ENCODE data around the gene CABCOCO1.
"Not testable (repeated sequence)": the region's sequence is repeated elsewhere in the genome, so short reads cannot be mapped to it uniquely, and the experiment has no call there.

The CABCOCO1 gene

GRCh38 chr10:61731638-61732037, 68.9 kb downstream of the CABCOCO1 start:
- Histone ChIP-seq H3K4me2 (ENCODE audit: low read length) (no peak overlapping the region), H3K36me3 (replicated peaks; ENCODE audit: low read depth, low read length) (no peaks in the 10 kb centered on the region), H3K4me1 (ENCODE audit: low read length) (no peaks in the 10 kb centered on the region), H3K9me3 (ENCODE audit: insufficient read depth, low read length) (no peaks in the 10 kb centered on the region), H3K27ac (ENCODE audit: low read length) (no peak overlapping the region), H3K9ac (ENCODE audit: low read length) (no peak overlapping the region), H4K20me1 (ENCODE audit: insufficient read depth, low read length) (no peaks in the 10 kb centered on the region), H3K4me3 (ENCODE audit: low read length) (no peak overlapping the region), H3K79me2 (ENCODE audit: low read length) (no peaks in the 10 kb centered on the region), H3K27me3 (ENCODE audit: low read depth, low read length) (peaks cover 12% of the 10 kb centered on the region; the same call in 1 of the 2 replicates), H2AFZ (ENCODE audit: low read depth, low read length) (no peak overlapping the region)
- no peak for TF ChIP-seq EZH2phosphoT487 (IDR thresholded peaks at IDR 0.05; ENCODE audit: low read depth)
- no peak for TF ChIP-seq CTCF (IDR thresholded peaks at IDR 0.05; ENCODE audit: low read depth, low read length)

DNA sequence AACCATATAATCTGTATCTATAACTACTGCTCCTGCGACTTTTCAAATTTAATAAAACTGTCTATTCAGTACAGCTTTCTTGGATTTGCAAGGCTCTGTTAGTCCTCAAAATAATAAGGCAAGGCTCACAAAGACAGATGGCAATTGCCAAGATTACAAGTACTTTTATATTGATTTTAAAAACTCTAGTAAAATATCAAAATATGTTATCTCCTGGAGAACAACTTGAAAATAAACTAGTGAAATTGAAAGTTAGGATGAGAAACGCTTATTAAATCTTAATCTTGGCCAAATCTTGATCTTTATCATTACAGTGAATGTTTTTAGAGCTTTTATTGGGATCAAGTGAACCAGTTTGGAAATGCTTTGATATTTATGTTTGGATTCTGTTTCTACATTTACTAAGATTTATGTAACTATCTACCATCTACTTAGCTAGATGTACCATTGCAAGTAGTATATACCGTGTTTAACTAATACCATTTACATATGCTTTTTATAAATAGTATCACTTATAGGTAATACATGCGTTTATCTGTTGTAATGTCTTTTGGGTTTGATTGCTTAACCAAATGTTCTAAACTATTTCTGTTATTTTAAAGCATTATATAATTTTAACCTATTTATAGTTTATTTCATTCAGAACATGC, 70.0 kb downstream of the CABCOCO1 start:
- H3K9ac ChIP-seq (ENCODE audit: low read length): no peak overlapping the region
- H4K20me1 ChIP-seq (ENCODE audit: insufficient read depth, low read length): no peaks in the 10 kb centered on the region
- H3K27ac ChIP-seq (ENCODE audit: low read length): no peak overlapping the region
- H3K4me1 ChIP-seq (ENCODE audit: low read length): no peaks in the 10 kb centered on the region
- H3K27me3 ChIP-seq (ENCODE audit: low read depth, low read length): peaks cover 12% of the 10 kb centered on the region; the same call in 1 of the 2 replicates
- no peak overlapping the region for H3K4me3 ChIP-seq (ENCODE audit: low read length)
- no peak overlapping the region for H3K4me2 ChIP-seq (ENCODE audit: low read length)
- H2AFZ ChIP-seq (ENCODE audit: low read depth, low read length): no peak overlapping the region
- no peaks in the 10 kb centered on the region for H3K36me3 ChIP-seq (replicated peaks; ENCODE audit: low read depth, low read length)
- TF ChIP-seq CTCF (IDR thresholded peaks at IDR 0.05; ENCODE audit: low read depth, low read length): no peak
- no peak for TF ChIP-seq EZH2phosphoT487 (IDR thresholded peaks at IDR 0.05; ENCODE audit: low read depth)
- no peaks in the 10 kb centered on the region for H3K79me2 ChIP-seq (ENCODE audit: low read length)
- H3K9me3 ChIP-seq (ENCODE audit: insufficient read depth, low read length): no peaks in the 10 kb centered on the region

DNA sequence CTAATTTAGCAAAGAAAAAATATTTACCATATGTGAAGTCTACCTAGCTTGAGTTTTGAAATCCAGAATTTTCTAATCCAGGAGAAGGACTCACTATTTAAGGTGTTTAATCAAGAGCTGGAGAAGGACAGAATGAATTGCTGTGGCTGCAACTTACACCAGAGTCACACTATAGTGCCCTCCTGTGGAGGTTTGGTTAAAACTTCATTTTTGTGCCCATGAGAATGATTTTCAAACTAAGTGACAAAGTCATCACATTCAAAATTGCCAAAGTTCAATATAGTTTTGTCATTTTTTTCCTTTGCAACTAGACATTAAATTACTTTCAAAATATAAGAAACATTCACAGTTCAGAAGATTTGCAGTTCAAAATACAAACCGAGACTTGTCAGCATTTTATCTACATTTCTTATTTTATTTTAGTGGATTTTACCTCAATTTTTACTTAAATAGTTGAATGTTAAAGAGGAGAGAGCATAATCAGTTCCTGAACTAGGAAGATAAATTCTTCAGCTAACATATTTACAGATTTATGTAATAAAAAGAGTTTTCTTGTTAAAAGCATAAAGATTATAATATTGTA, 70.7 kb downstream of the CABCOCO1 start:
- peaks cover 12% of the 10 kb centered on the region; the same call in 1 of the 2 replicates for H3K27me3 ChIP-seq (ENCODE audit: low read depth, low read length)
- TF ChIP-seq EZH2phosphoT487 (IDR thresholded peaks at IDR 0.05; ENCODE audit: low read depth) (no peak), CTCF (IDR thresholded peaks at IDR 0.05; ENCODE audit: low read depth, low read length) (peak; percentile 65)
- H3K27ac ChIP-seq (ENCODE audit: low read length): no peak overlapping the region
- H3K9ac ChIP-seq (ENCODE audit: low read length): no peak overlapping the region
- H3K9me3 ChIP-seq (ENCODE audit: insufficient read depth, low read length): no peaks in the 10 kb centered on the region
- no peak overlapping the region for H3K4me3 ChIP-seq (ENCODE audit: low read length)
- H4K20me1 ChIP-seq (ENCODE audit: insufficient read depth, low read length): no peaks in the 10 kb centered on the region
- no peaks in the 10 kb centered on the region for H3K79me2 ChIP-seq (ENCODE audit: low read length)
- no peak overlapping the region for H3K4me2 ChIP-seq (ENCODE audit: low read length)
- H3K4me1 ChIP-seq (ENCODE audit: low read length): no peaks in the 10 kb centered on the region
- no peaks in the 10 kb centered on the region for H3K36me3 ChIP-seq (replicated peaks; ENCODE audit: low read depth, low read length)
- H2AFZ ChIP-seq (ENCODE audit: low read depth, low read length): no peak overlapping the region

- no peak overlapping the region for H3K9ac ChIP-seq (ENCODE audit: low read length)
- no peaks in the 10 kb centered on the region for H3K36me3 ChIP-seq (replicated peaks; ENCODE audit: low read depth, low read length)
- no peak overlapping the region for H3K4me2 ChIP-seq (ENCODE audit: low read length)
- no peaks in the 10 kb centered on the region for H3K4me1 ChIP-seq (ENCODE audit: low read length)
- H2AFZ ChIP-seq (ENCODE audit: low read depth, low read length): no peak overlapping the region
- no peaks in the 10 kb centered on the region for H3K9me3 ChIP-seq (ENCODE audit: insufficient read depth, low read length)
- H3K79me2 ChIP-seq (ENCODE audit: low read length): no peaks in the 10 kb centered on the region
- H3K27ac ChIP-seq (ENCODE audit: low read length): no peak overlapping the region
- no peak overlapping the region for H3K4me3 ChIP-seq (ENCODE audit: low read length)
- TF ChIP-seq CTCF (IDR thresholded peaks at IDR 0.05; ENCODE audit: low read depth, low read length) (no peak), EZH2phosphoT487 (IDR thresholded peaks at IDR 0.05; ENCODE audit: low read depth) (no peak)
- H3K27me3 ChIP-seq (ENCODE audit: low read depth, low read length): peaks cover 12% of the 10 kb centered on the region; the same call in 1 of the 2 replicates
- H4K20me1 ChIP-seq (ENCODE audit: insufficient read depth, low read length): no peaks in the 10 kb centered on the region
Observed at GRCh38 chr10:61735882-61736281, 73.2 kb downstream of the CABCOCO1 start.

DNA sequence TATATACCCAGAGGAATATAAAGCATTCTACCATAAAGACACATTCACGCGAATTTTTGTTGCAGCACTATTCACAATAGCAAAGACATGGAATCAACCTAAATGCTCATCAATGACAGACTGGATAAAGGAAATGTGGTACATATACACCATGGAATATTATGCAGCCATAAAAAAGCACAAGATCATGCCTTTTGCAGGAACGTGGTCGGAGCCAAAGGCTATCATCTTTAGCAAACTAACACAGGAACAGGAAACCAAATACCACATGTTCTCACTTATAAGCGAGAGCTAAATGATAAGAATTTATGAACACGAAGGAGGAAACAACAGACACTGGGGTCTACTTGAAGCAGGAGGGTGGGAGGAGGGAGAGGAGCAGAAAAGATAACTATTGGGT, 74.7 kb downstream of the CABCOCO1 start:
- H2AFZ ChIP-seq (ENCODE audit: low read depth, low read length); H3K9me3 ChIP-seq (ENCODE audit: insufficient read depth, low read length); H3K4me3 ChIP-seq (ENCODE audit: low read length); H3K4me1 ChIP-seq (ENCODE audit: low read length); H3K36me3 ChIP-seq (replicated peaks; ENCODE audit: low read depth, low read length); H3K4me2 ChIP-seq (ENCODE audit: low read length); H3K27me3 ChIP-seq (ENCODE audit: low read depth, low read length); H3K79me2 ChIP-seq (ENCODE audit: low read length); H4K20me1 ChIP-seq (ENCODE audit: insufficient read depth, low read length); H3K27ac ChIP-seq (ENCODE audit: low read length); H3K9ac ChIP-seq (ENCODE audit: low read length): not testable (repeated sequence)
